Neuronal stem cell (in vitro differentiated cells): ENCODE data around the gene SMIM41.

ENCODE experiments used
- DNase-seq: peaks from one replicate; pipeline ENCODE4 v3.0.0-alpha.2; 2013; ENCODE audit warnings: low spot score
- H2AFZ ChIP-seq: one replicate; pipeline ENCODE4 v1.6.1; 2013; ENCODE audit warnings: mild to moderate bottlenecking, low read length, inconsistent platforms
- H2AK5ac ChIP-seq: 2 replicates; pipeline ENCODE4 v1.6.1; 2013; ENCODE audit warnings: low read depth, mild to moderate bottlenecking, inconsistent platforms, low read length, moderate library complexity, mixed read lengths
- H2BK120ac ChIP-seq: 2 replicates; pipeline ENCODE4 v1.6.1; 2013; ENCODE audit warnings: low read depth, mild to moderate bottlenecking, inconsistent platforms, low read length, moderate library complexity, mixed read lengths
- H2BK12ac ChIP-seq: one replicate; pipeline ENCODE4 v1.6.1; 2013; ENCODE audit warnings: low read length, inconsistent platforms
- H2BK15ac ChIP-seq: 2 replicates; pipeline ENCODE4 v1.6.1; 2013; ENCODE audit warnings: mild to moderate bottlenecking, low read length, inconsistent platforms, mixed read lengths
- H2BK5ac ChIP-seq: one replicate; pipeline ENCODE4 v1.6.1; 2013; ENCODE audit warnings: inconsistent platforms, mild to moderate bottlenecking, low read length, moderate library complexity
- H3K14ac ChIP-seq: one replicate; pipeline ENCODE4 v1.6.1; 2013; ENCODE audit warnings: low read length, inconsistent platforms
- H3K18ac ChIP-seq: 2 replicates; pipeline ENCODE4 v1.6.1; 2013; ENCODE audit warnings: low read length, inconsistent platforms
- H3K23ac ChIP-seq: 2 replicates; pipeline ENCODE4 v1.6.1; 2013; ENCODE audit warnings: low read depth, mild to moderate bottlenecking, mixed read lengths, low read length, inconsistent platforms; ENCODE audit not compliant: poor library complexity
- H3K27ac ChIP-seq: replicated peaks from 3 replicates; pipeline ENCODE4 v1.5.1; 2013; ENCODE audit warnings: low read length, inconsistent platforms
- H3K27me3 ChIP-seq, 3 experiments: 2 replicates each; pipeline ENCODE4 v1.6.1; 2013; ENCODE audit warnings: low read length in 3 of 3, mild to moderate bottlenecking in 2 of 3, inconsistent platforms in 1 of 3, low read depth in 1 of 3, mixed read lengths in 1 of 3, moderate library complexity in 1 of 3; ENCODE audit not compliant: control insufficient read depth in 3 of 3, insufficient read depth in 3 of 3
- H3K36me3 ChIP-seq, 2 donors: replicated peaks in 1 of 2; 2 replicates each; pipeline ENCODE4 v1.6.1; 2013; ENCODE audit warnings: low read length in 2 of 2; ENCODE audit not compliant: control insufficient read depth in 2 of 2, insufficient read depth in 2 of 2
- H3K4ac ChIP-seq: 2 replicates; pipeline ENCODE4 v1.6.1; 2013; ENCODE audit warnings: inconsistent platforms, mild to moderate bottlenecking, low read length, moderate library complexity
- H3K4me1 ChIP-seq, 2 donors: 1 replicate in 1 of 2; 2 replicates in 1 of 2; pipeline ENCODE4 v1.6.1; 2013; ENCODE audit warnings: low read length in 2 of 2, low read depth in 1 of 2; ENCODE audit not compliant: control insufficient read depth in 2 of 2, insufficient read depth in 1 of 2
- H3K4me2 ChIP-seq: one replicate; pipeline ENCODE4 v1.6.1; 2013; ENCODE audit warnings: mild to moderate bottlenecking, low read length, inconsistent platforms; ENCODE audit not compliant: insufficient read depth, poor library complexity, severe bottlenecking
- H3K4me3 ChIP-seq, 2 donors: 2 replicates each; pipeline ENCODE4 v1.5.1; 2013; ENCODE audit warnings: low read length in 2 of 2, mild to moderate bottlenecking in 2 of 2, inconsistent platforms in 1 of 2, moderate library complexity in 1 of 2
- H3K79me1 ChIP-seq: one replicate; pipeline ENCODE4 v1.6.1; 2013; ENCODE audit warnings: low read depth, mild to moderate bottlenecking, inconsistent platforms, low read length, moderate library complexity
- H3K9ac ChIP-seq: one replicate; pipeline ENCODE4 v1.6.1; 2013; ENCODE audit warnings: mild to moderate bottlenecking, low read depth, low read length, inconsistent platforms; ENCODE audit not compliant: poor library complexity
- H3K9me3 ChIP-seq, 2 donors: replicated peaks in 1 of 2; 2 replicates each; pipeline versions ENCODE3 to v1.6.1; 2013; ENCODE audit warnings: low read length in 2 of 2, mild to moderate bottlenecking in 2 of 2, inconsistent platforms in 1 of 2, low read depth in 1 of 2, mixed read lengths in 1 of 2, moderate library complexity in 1 of 2; ENCODE audit not compliant: control insufficient read depth in 2 of 2, insufficient read depth in 1 of 2
- H4K8ac ChIP-seq: one replicate; pipeline ENCODE4 v1.6.1; 2013; ENCODE audit warnings: low read depth, mild to moderate bottlenecking, inconsistent platforms, low read length, moderate library complexity
- H4K91ac ChIP-seq: one replicate; pipeline ENCODE4 v1.6.1; 2013; ENCODE audit warnings: low read length, low read depth, mild to moderate bottlenecking, inconsistent platforms; ENCODE audit not compliant: poor library complexity
- WGBS, 2 donors: extraction: QIAGEN DNeasy Blood & Tissue Kit; methylation state at CpG; one replicate each; pipeline ENCODE4 v1.1.7; 2013; ENCODE audit warnings: missing lambda C conversion rate in 2 of 2, mixed read lengths in 1 of 2; ENCODE audit not compliant: insufficient read length in 2 of 2, insufficient replicate concordance in 1 of 2; ENCODE audit errors: extremely low coverage in 2 of 2; 5-methylcytosine and 5-hydroxymethylcytosine counted together

SMIM41 gene

DNA sequence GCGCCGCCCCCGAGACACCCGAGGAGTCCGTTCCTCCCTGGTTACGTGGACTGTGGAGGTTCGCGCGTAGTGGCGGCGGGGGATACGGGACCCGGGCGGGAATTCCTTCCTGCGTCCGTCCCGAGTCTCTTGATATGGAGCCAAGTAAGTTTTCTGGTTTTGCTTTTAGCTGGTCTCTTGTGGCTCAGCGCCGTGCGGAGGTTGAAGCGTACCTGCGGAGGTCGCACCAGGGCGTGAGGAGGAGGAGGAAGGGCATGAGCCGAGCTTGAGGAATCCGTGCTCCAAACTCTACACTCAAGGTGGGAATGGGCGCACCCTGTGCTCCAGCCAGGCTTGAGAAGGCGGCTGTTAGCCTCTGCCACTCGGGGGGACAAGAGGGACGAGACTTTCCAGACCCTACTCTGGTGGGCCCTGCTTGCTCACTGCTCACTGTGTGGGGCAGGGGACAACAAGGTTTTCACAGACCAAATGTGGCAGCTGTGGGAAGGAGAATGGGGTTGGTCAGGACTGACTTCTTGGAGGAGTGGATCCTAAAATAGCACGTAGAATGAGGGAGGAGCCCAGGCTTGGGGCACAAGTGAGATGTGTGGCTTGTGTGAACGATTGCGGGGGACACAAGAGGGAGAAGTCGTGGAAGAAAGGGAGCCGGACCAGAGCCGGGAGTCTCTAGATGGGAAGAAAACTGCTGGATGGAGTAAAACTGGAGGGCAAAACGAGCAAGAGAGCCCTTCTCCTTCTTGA, 9.1 kb upstream of the SMIM41 start:
- H3K4ac ChIP-seq = no peak overlapping the region
- peaks cover 9% of the 10 kb centered on the region for H3K79me1 ChIP-seq
- WGBS, 2 donors = no CpG with 5 or more reads among the region's 37 CpGs
- peak overlapping the region; percentile 90 for H2AFZ ChIP-seq
- H4K91ac ChIP-seq = no peak overlapping the region
- no peak overlapping the region for H3K27ac ChIP-seq
- no peak overlapping the region for H3K14ac ChIP-seq
- H3K4me1 ChIP-seq = peaks cover 3 to 6% of the 10 kb centered on the region in 2 donors
- peak overlapping the region; percentile 76 for H3K18ac ChIP-seq
- H3K9me3 ChIP-seq = no peaks in the 10 kb centered on the region
- peak overlapping the region; percentile 76 for H2BK5ac ChIP-seq
- peak overlapping the region; percentile 71 for H3K9ac ChIP-seq
- H3K36me3 ChIP-seq = peaks cover 14 to 39% of the 10 kb centered on the region in 2 donors
- no peak overlapping the region for H4K8ac ChIP-seq
- peak overlapping the region; percentile 86 for H3K23ac ChIP-seq
- H3K27me3 ChIP-seq = peaks cover 0 to 9% (median 2%) of the 10 kb centered on the region in 3 experiments
- peak overlapping the region; percentile 85 to 94 for H3K4me3 ChIP-seq
- H3K4me2 ChIP-seq = peak overlapping the region; percentile 82
- H2AK5ac ChIP-seq = peak overlapping the region; percentile 0
- H2BK12ac ChIP-seq = no peak overlapping the region
- no peak for DNase-seq
- no peak overlapping the region for H2BK15ac ChIP-seq
- no peak overlapping the region for H2BK120ac ChIP-seq

DNA sequence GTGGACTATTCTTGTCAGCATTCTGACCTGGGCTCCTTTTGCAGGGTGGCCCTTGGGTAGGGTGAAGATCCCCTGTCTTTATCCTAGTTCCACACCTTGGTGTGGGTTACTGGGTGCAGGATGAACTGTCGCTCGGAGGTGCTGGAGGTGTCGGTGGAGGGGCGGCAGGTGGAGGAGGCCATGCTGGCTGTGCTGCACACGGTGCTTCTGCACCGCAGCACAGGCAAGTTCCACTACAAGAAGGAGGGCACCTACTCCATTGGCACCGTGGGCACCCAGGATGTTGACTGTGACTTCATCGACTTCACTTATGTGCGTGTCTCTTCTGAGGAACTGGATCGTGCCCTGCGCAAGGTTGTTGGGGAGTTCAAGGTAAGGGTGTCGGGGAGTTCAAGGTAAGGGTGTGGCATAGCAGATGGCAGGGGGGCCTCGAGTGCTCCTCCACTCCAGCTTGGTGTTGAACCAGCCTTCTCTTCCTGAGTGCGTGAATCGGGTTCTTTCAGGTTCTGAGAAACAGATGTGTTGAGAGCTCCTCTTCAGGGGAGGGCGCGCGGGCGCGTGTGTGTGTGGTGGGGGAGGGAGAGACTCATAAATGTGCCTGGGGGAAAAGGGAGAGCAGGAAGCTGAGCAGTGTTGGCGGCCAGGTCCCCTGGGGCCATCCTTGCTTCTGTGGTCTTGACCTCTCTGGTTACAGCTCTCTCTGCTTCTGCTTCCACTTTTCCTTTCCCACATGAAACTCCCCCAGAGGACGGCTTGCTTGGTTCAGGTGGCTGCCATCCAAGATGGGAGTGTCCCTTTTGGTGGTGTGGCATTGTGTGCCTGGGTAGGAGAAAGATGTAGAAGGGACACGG, 5.7 kb upstream of the SMIM41 start:
- no peak overlapping the region for H3K18ac ChIP-seq
- H3K23ac ChIP-seq = no peak overlapping the region
- H2BK120ac ChIP-seq = no peak overlapping the region
- peaks cover 32 to 72% of the 10 kb centered on the region in 2 donors for H3K36me3 ChIP-seq
- no peaks in the 10 kb centered on the region for H3K9me3 ChIP-seq
- no peak overlapping the region for H3K4ac ChIP-seq
- no peak overlapping the region for H2BK12ac ChIP-seq
- H2AK5ac ChIP-seq = no peak overlapping the region
- H3K9ac ChIP-seq = no peak overlapping the region
- WGBS, 2 donors = no CpG with 5 or more reads among the region's 23 CpGs
- no peak overlapping the region for H2BK5ac ChIP-seq
- no peak overlapping the region for H4K91ac ChIP-seq
- H2AFZ ChIP-seq = no peak overlapping the region
- no peak overlapping the region for H2BK15ac ChIP-seq
- no peak overlapping the region for H3K27ac ChIP-seq
- no peaks in the 10 kb centered on the region for H3K27me3 ChIP-seq
- H3K79me1 ChIP-seq = peaks cover 9% of the 10 kb centered on the region
- peaks cover 3 to 6% of the 10 kb centered on the region in 2 donors for H3K4me1 ChIP-seq
- DNase-seq = no peak
- H3K4me3 ChIP-seq = no peak overlapping the region
- no peak overlapping the region for H3K14ac ChIP-seq
- no peak overlapping the region for H3K4me2 ChIP-seq
- no peak overlapping the region for H4K8ac ChIP-seq

DNA sequence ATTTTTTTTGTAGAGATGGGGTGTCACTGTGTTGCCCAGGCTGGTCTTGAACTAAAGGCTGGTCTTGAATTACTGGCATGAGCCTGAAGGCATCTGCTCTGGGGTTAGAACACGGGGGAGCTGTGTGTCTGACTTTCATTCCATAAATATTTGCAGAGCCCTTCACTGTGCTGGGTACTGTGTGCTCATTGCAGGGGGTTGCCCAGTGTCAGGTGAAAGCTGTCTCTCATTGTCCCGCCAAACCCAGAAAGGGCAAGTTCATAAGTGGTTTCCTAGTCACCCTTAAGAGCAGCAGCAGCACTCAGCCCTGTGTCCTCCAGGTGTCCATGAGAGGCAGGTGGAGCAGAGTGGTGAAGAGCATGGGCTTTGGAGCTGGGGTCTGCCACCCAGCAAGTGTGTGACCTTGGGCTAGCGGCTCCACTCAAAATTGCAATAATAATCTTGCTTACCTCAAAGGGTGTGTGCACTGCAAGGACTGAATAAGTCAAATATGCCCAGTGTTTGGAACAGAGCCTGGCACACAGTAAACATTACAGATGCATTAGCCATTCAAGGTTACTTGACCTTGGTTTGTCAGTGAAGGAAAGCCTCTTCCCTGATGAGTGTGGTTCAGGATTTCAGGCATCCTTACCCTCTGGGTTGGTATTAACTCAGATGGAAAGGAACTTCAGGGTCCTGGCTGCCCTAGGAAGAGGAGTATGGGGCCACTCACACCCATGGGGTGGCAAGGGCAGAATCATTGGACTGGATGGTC, 4.4 kb upstream of the SMIM41 start:
- no peak overlapping the region for H3K27ac ChIP-seq
- H3K36me3 ChIP-seq = peaks cover 36 to 78% of the 10 kb centered on the region in 2 donors

More for the DNA sequence above, 4.4 kb upstream of the SMIM41 start:
- WGBS, 2 donors = no CpG with 5 or more reads among the region's 3 CpGs
- Histone ChIP-seq H3K4me3 (no peak overlapping the region), H3K23ac (no peak overlapping the region), H4K8ac (no peak overlapping the region), H3K4ac (no peak overlapping the region), H3K14ac (no peak overlapping the region), H3K27me3 (no peaks in the 10 kb centered on the region), H3K9me3 (no peaks in the 10 kb centered on the region), H3K4me2 (no peak overlapping the region), H2BK12ac (no peak overlapping the region), H3K4me1 (peaks cover 0 to 5% of the 10 kb centered on the region in 2 donors), H2BK120ac (no peak overlapping the region), H4K91ac (no peak overlapping the region), H2AFZ (no peak overlapping the region), H3K18ac (no peak overlapping the region), H2BK5ac (no peak overlapping the region), H3K9ac (no peak overlapping the region), H3K79me1 (peaks cover 9% of the 10 kb centered on the region), H2AK5ac (no peak overlapping the region), H2BK15ac (no peak overlapping the region)
- no peak for DNase-seq
